DND-41 (cell line): ENCODE measurements around the gene PTPN1.
A peak's percentile ranks its signal among the peaks of the same experiment; 100 is the strongest.

Experiments
- ATAC-seq: fragments of 200-7000 bp; cut with Tn5 transposase; 3 replicates; pipeline ENCODE4 v1.9.1; 2021; ENCODE audit warnings: low read depth; ENCODE audit not compliant: insufficient read depth
- DNase-seq: peaks from one replicate; pipeline ENCODE4 v3.0.0-alpha.2; 2020
- H2AFZ ChIP-seq: 2 replicates; pipeline ENCODE4 v1.6.0; 2012; ENCODE audit warnings: low read depth, low read length
- H3K27ac ChIP-seq: 2 replicates; pipeline ENCODE4 v1.5.1; 2012; ENCODE audit warnings: low read length, inconsistent platforms
- H3K27me3 ChIP-seq: fragments of 200-600 bp; sonication (generic); 2 replicates; pipeline ENCODE4 v1.6.0; 2012; ENCODE audit warnings: low read length, mild to moderate bottlenecking, inconsistent platforms; ENCODE audit not compliant: insufficient read depth, poor library complexity
- H3K36me3 ChIP-seq: 2 replicates; pipeline ENCODE4 v1.5.1; 2012; ENCODE audit warnings: low read length, inconsistent platforms; ENCODE audit not compliant: insufficient read depth
- H3K4me1 ChIP-seq: 2 replicates; pipeline ENCODE4 v1.5.1; 2012; ENCODE audit warnings: mild to moderate bottlenecking, low read length; ENCODE audit not compliant: insufficient read depth
- H3K4me2 ChIP-seq: 2 replicates; pipeline ENCODE4 v1.6.0; 2012; ENCODE audit warnings: mild to moderate bottlenecking, moderate library complexity, low read length, inconsistent platforms; ENCODE audit not compliant: insufficient read depth
- H3K4me3 ChIP-seq, 2 experiments: fragments of 200-600 bp in 1 of 2; shearing (Covaris generic) in 1 of 2; 2 replicates each; pipeline ENCODE4 v1.5.1; 2012 to 2016; ENCODE audit warnings: inconsistent platforms in 2 of 2, low read length in 2 of 2, mild to moderate bottlenecking in 2 of 2, low read depth in 1 of 2, moderate library complexity in 1 of 2
- H3K79me2 ChIP-seq: 2 replicates; pipeline ENCODE4 v1.6.0; 2012; ENCODE audit warnings: low read length, inconsistent platforms; ENCODE audit not compliant: insufficient read depth
- H3K9ac ChIP-seq: 2 replicates; pipeline ENCODE4 v1.6.0; 2012; ENCODE audit warnings: low read depth, mild to moderate bottlenecking, inconsistent platforms, low read length, moderate library complexity
- H3K9me3 ChIP-seq: 2 replicates; pipeline ENCODE4 v1.5.1; 2012; ENCODE audit warnings: low read length, moderate library complexity, mild to moderate bottlenecking, inconsistent platforms; ENCODE audit not compliant: insufficient read depth, severe bottlenecking
- H4K20me1 ChIP-seq: 2 replicates; pipeline ENCODE4 v1.6.0; 2012; ENCODE audit warnings: low read length; ENCODE audit not compliant: insufficient read depth
- CTCF ChIP-seq: IDR thresholded peaks from 2 replicates; pipeline ENCODE4 v1.5.1; 2012; ENCODE audit warnings: borderline replicate concordance, low read length, moderate library complexity, mild to moderate bottlenecking; ENCODE audit not compliant: poor library complexity, severe bottlenecking; ENCODE audit errors: extremely low read depth
- EZH2 ChIP-seq: IDR thresholded peaks from 3 replicates; pipeline ENCODE4 v1.6.1; 2012; ENCODE audit warnings: borderline replicate concordance, low read depth, mild to moderate bottlenecking, moderate library complexity, low read length, inconsistent platforms; ENCODE audit not compliant: severe bottlenecking

PTPN1 gene

GRCh38 chr20:50478162-50478990 is 31.8 kb upstream of the PTPN1 start:
- ATAC-seq (peak; percentile 99), DNase-seq (peak; percentile 77)
- Histone ChIP-seq H3K9me3 (no peaks in the 10 kb centered on the region), H4K20me1 (0 out of 2 replicates have a peak, but pooled peaks cover 1% of the 10 kb centered on the region), H3K79me2 (no peaks in the 10 kb centered on the region), H3K27me3 (no peaks in the 10 kb centered on the region), H3K27ac (no peak overlapping the region), H2AFZ (no peak overlapping the region), H3K4me2 (no peak overlapping the region), H3K4me1 (peaks cover 2% of the 10 kb centered on the region), H3K36me3 (no peaks in the 10 kb centered on the region), H3K9ac (no peak overlapping the region), H3K4me3 (no peak overlapping the region)
- TF ChIP-seq EZH2 (no peak), CTCF (peak; percentile 79)

GRCh38 chr20:50481741-50482140 is 28.4 kb upstream of the PTPN1 start:
- ATAC-seq, result no peak
- Histone ChIP-seq H3K9me3 (no peaks in the 10 kb centered on the region), H3K4me3 (no peak overlapping the region), H4K20me1 (no peaks in the 10 kb centered on the region), H3K4me2 (no peak overlapping the region), H3K27me3 (no peaks in the 10 kb centered on the region), H3K4me1 (peaks cover 15% of the 10 kb centered on the region), H3K9ac (no peak overlapping the region), H2AFZ (no peak overlapping the region), H3K27ac (no peak overlapping the region), H3K36me3 (no peaks in the 10 kb centered on the region), H3K79me2 (no peaks in the 10 kb centered on the region)
- no peak for DNase-seq
- TF ChIP-seq CTCF (no peak), EZH2 (no peak)

- peaks cover 15% of the 10 kb centered on the region for H3K4me1 ChIP-seq
- H3K9ac ChIP-seq, result no peak overlapping the region
- no peak overlapping the region for H2AFZ ChIP-seq
- no peak overlapping the region for H3K4me3 ChIP-seq
- H4K20me1 ChIP-seq, result no peaks in the 10 kb centered on the region
- no peak for DNase-seq
- H3K36me3 ChIP-seq, result no peaks in the 10 kb centered on the region
- H3K79me2 ChIP-seq, result no peaks in the 10 kb centered on the region
- TF ChIP-seq EZH2 (no peak), CTCF (no peak)
- H3K27me3 ChIP-seq, result no peaks in the 10 kb centered on the region
- no peaks in the 10 kb centered on the region for H3K9me3 ChIP-seq
- no peak overlapping the region for H3K4me2 ChIP-seq
- no peak overlapping the region for H3K27ac ChIP-seq
- ATAC-seq, result no peak
These were observed 27.7 kb upstream of the PTPN1 start for GRCh38 chr20:50482396-50482981.
